GM18511 (cell line): Measurements from ENCODE around the gene OPRL1.
A peak's percentile ranks its signal among the peaks of the same experiment; 100 is the strongest.

Experiments used
- ATAC-seq: cut with Tn5 transposase; IDR thresholded peaks from one replicate; pipeline ENCODE4 v1.9.1; 2021; ENCODE audit warnings: mild to moderate bottlenecking, moderate library complexity; ENCODE audit not compliant: unreplicated experiment

OPRL1 gene

GRCh38 chr20:64080013-64080812 lies at the start of gene OPRL1:
Gene OPRL1, plus strand, starts transcription at chr20:64080082. Its CDS starts 12,639 bp downstream, at chr20:64092721.
- ATAC-seq: no peak

DNA sequence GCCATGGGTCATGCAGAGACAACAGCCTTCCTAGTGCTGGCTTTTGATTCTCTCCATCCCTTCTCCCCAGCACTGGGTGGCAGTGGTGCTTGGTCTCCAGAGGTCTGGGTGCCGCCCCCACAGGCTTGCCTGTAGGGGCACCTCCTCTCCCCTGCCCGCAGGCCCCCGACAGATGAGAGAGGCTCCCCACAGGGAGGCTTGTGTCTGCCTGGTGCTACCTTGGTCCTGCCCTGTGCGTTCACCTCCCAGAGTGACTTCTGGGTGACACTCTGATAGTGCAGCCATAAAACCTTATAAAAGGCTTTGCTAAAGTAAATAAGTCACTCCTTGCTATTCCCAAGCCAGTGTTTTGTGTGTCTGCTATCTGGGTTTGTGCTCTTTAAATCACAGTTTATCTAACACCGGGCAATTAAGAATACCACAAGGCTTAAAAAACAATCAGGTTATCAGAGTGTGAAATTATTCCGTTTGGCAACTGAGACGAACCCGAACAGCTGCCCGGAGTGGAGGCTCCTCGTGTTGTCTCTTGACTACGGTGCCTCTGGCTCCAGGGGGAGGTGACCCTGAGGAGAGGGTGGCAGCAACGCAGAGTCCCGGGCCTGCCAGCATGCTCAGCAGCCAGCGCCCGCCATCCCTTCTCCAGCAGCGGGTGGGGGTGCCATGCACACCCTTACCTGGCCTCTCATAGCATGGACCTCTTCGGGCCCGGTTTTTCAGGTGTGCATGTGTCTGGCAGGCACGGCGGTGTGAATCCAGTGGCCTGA lies 49.3 kb upstream of the OPRL1 start:
- no peak for ATAC-seq

DNA sequence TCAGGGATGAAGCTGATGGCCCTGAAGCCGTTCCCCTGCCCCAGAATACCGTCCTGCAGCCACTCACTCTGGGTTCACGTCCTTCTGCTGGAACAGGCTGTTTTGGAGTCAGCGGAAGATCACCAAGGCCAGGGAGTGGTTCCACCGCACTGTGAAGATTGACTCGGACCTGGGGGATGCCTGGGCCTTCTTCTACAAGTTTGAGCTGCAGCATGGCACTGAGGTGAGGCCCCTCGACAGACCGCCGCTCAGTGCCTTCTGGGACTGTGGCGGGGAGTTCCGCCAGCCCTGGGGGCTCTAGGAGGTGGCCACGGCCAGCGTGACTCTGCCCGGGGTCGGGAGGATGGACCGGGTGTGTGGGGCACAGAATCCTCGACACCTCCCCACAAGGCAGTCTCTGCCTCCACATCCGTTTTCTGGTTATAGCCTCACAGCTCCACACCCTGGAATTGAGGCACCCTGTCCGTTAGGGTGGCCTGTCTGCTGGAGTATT lies 48.0 kb upstream of the OPRL1 start:
- no peak for ATAC-seq

DNA sequence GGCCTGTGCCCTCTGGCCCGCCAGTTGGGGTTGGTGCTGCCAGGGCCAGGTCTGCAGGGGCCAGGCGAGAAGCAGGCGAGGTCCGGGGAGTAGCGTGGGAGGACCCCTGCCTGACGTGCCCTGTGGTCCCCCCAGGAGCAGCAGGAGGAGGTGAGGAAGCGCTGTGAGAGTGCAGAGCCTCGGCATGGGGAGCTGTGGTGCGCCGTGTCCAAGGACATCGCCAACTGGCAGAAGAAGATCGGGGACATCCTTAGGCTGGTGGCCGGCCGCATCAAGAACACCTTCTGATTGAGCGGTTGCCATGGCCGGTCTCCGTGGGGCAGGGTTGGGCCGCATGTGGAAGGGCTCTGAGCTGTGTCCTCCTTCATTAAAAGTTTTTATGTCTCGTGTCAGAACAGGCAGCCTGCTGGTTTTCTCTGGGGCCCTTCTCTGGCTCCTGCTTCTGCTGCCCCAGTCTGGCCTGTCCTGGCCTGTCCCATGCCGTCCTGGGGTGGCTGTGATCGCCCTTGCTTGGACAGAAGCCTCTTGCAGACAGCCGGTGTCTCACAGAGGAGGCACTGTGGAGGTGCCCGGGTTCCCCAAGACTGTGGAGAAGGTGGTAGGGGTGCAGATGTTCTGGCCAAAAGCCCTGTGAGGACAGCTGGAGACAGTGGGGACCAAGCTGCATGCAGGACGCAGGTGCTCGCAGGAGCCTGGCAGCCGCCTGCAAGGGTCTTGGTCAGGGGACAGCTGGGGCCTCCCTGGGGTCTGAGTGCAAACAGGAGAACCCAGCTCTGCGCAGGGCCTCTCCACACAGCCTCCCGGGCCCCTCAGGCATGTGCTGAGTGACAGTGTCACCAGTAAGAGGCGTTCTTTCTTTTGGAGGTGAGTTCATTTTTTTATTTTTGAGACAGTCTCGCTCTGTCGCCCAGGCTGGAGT lies 46.9 kb upstream of the OPRL1 start:
- ATAC-seq: no peak

GRCh38 chr20:64033981-64034493 lies 45.8 kb upstream of the OPRL1 start:
- ATAC-seq: no peak

- ATAC-seq: no peak
Measured at GRCh38 chr20:64035066-64035932, 44.6 kb upstream of the OPRL1 start.

DNA sequence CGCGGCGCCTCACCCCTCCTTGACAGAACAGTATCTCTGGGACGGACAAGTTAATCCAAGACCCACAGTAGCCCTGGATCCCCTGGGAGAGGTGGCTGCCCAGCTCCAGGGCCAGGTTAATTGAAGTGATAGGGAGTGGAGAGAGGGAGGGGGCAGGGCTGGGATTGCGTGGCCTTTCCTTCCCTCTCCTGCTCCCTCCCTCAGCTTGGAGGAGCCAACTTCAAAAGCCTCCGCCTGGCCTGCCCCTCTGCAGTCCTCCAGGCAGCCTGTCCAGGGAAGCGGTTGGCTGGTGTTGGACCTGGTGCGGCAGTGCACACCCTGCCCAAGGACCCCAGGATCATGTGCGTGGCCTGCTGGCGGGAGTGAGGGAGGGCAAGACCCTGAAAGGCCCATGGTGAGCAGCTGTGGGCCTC lies 43.9 kb upstream of the OPRL1 start, which contains the start of gene C20orf204:
Gene C20orf204 (plus strand): TSS at position 250 of the 413 bp plus-strand sequence. CDS start 142 bp downstream, at position 392.
- no peak for ATAC-seq

DNA sequence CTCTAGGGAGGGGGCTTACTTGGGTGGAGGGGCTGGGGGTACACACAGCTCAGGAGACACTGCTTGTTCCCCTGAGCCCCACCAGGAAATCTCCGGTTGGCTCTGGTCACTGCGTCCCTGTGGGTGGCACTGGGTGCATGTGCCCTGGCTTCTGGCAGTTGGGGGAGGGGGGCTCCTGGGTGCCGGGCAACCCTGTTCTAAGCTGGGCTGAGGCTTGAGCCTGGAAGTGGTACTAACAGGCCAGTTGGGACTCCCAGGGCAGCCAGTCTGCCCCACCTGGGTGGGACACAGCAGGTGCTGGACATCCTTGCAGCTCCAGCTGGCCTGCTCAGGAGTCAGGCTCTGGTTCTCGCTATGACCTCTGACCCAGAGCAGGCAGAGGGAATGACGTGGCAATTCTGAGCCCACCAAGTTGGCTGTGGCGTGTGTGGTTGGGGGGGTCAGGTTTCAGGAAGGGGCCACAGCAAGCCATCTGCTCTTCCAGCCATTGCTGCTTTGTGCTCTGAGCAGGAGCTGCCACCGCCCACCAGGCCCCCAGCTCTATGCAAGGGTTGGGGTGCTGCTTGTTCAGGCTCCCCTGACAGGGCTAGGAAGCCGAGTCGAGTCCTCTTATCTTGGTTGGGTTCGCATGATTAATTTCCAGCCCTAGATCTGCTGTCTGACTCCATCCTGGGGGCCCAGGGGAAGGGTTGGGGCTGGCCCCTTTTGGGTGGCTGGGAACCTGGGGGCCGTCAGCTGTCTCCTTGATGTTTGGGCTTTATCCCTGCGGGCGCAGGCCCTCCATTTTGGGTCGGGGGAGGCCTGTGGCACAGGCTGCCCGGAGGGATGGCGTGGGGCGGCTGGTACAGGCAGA lies 43.3 kb upstream of the OPRL1 start:
- ATAC-seq: no peak

DNA sequence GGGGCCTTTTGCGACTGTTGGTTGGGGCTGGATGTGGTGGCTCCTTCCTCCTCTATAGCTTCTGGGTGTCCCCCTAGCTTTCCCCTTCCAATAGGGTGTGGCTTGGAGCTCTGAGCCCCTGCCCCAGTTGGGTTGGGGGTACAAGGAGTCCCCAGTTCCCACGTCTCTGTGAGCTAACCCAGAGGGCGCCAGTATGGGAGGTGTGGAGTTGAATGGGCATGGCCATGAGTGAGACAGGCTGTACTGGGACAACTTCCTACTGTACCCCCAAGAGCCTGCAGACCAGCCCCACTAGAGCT lies 42.7 kb upstream of the OPRL1 start:
- ATAC-seq: no peak

DNA sequence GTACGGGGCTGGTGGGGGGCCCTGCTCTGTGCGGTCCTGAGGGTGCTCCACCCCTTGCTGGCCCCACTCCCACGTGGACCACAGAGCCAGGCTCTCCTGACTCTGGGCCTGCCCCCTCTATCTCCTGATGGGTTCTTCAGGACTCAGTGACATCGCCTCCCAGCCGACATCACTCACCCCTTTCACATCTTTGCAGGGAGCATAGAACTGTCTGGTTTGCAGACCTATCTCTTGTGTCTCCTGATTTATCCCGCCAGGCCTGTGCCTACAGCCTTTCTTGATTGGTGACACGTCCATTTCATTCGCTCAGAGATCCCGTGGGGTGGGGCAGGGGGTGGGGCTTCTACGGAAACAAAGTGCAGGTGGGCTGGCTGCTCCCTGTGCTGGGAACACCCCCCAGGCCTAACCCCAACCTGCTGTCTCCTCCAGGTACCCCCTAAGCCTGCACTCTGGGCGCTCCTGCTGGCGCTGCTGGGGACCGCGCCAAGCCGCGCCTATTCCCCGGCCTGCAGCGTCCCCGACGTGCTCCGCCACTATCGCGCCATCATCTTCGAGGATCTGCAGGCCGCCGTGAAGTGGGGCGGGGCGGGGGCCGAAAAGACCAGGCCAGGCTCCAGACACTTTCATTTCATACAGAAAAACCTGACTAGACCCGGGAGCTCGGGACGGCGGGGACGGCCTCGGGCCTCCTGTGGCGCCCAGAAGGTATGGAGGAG lies 42.2 kb upstream of the OPRL1 start:
- no peak for ATAC-seq

DNA sequence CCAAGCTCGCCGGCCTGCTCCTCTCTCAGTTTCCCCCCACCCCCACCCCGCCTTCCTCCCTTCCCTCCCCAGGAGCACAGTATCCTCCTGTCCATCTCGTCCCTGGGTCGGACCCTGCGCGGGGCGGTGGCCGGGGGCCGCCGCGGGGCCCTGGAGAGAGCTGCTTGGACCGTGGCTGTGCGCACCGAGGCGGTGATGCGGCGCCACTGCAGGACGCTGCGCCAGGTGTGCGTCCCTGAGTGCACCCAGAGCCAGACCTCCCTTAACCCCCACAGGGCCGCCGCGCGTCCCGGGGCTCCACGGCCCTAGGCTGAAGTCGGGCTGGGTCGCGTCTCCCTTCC lies 41.7 kb upstream of the OPRL1 start:
- ATAC-seq: peak; percentile 34

DNA sequence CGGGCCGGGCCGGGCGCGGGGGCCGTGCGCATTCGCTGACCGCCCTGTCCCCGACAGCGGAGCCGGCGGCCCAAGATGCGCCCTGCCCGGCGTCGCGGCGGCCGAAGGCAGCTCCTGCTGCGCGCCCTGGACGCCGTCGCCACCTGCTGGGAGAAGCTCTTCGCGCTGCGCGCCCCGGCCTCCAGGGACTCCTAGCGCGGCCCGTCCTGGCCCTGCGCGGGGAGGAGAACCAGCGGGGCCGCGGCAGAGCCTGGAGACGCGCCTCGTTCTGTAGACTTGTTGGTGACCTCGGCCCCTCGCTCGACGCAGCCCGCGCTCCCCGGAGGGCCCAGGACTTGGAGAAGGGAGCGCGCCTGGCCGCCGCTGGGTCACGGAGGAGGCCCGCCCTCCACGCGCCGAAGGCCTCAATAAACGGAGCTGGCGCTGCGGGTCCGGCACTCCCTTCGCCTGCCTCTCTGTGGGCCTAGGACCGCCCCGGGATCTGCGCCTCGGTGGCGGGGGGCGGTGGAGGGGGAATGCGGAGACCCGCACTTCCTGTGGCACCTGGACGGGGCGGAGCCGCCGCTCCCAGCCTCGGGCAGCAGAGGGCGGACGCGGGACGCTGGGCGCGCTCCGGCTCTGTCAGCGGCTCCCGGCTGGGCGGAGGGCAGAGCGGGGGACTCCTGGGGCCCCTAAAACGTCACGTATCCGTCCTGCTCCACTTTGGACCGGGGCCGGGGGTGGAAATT lies 41.2 kb upstream of the OPRL1 start:
- ATAC-seq: peak; percentile 51

DNA sequence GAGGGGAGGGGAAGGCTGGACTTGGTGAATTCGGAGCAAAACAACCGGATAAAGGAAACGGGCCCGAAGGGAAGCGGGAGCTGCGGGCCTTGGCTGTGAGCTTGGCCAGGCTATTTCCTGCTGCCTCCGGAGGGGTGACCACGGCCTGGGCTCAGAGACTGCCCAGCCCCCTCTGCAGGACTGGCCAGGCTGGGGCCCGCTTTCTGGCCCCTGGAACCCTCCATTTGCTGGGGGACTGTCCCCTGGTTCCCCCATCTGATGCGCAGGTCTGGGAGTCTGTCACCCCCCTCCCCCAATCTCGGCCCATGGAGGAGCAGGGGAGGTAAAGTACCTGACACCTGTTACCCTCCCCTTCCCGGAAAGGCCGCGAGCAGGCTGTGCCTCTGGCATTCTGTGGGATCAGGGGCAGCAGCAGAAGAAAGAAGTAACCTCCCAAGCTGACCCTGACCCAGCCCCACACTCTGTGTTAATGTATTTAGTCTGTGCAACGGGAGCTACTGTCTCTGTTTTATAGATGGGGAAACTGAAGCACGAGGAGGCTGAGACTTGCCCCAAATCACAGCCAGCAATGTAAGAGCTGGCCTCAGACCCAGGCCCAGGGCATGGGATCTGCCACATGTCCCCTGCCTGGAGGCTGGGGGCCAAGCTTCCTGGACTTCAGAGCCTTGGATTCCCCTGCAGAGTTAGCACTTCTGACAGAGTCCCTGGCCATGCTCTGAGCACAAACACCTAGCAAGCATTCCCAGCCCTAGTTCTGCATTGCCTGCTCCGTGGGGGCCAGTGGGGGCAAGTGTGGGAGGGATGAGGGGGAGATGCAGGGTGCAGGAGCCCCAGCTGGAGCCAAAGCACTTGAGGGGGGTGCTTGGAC lies 40.4 kb upstream of the OPRL1 start:
- ATAC-seq: no peak

DNA sequence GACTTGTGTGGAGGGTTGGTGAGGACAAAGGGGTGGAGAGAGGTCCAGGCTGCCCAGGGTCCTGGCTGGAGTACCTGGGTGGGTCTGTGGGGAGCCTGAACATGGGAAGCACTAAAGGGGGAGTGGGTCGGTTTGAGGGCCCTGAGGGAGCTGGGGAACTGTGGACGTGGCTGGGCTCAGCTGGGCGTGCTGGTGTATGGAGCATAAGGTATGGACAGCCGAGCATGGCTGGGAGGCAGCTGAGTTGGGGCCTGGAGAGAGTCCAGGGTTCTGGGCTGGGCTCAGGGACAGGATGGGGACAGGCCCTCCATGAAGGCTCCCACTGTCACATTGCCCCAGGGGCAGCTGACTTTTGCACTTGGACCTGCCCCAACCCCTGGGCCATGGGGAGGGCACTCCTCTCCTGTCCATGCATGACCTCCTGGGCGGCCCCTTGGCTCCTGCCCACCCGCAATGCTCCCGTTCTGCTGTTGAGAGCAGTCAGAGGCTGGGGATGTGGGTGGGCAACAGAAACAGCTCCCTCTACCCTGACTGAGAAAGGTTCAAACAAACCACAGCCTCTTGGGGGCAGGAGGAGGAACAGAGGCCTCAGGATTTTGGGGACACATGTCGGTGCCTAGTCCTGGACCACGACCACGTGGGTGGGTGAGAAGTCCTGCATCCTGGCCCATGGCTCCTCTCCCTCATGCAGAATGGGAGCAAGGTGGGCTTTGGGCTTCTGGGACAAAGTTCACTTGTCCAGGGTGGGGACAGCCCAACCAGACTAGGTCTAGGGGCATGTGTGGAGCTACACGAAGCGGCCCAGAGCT lies 39.4 kb upstream of the OPRL1 start:
- ATAC-seq: no peak

DNA sequence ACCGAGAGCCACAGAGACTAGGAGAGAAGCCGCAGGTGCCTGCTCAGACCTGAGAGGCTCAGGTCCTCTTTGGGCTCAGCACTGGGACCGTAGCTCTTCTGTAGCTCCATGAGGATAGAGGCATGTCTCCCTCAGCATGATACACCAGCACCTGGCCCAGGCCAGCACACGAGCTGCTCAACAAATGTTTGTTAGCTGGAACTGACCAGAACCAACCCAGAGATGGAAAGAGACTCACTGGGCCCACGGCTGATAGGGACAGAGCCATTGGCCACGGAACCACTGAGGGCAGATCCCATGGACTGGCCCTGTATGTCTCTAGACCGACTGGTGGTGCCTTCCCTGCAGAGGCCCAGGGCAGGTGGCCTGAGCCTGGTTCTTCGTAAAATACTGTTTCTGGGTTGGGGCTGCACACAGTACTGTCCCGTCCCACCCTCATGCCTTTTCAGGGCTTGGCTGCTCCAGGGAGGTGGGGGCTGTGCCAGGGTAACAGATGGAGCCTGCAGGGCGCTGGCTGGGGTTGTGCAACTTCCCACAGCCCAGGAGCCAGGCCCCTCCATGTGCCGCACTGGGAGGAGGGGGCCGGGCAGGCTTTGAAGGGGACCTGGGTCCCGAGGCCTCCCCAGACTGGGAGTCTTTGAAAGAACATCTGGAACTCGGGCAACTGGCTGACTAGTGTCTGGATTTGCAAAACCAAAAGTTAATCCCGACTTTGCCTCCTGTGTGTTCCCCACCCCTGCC lies 38.7 kb upstream of the OPRL1 start:
- ATAC-seq: no peak

- no peak for ATAC-seq
Measured at GRCh38 chr20:64041781-64042053, 38.2 kb upstream of the OPRL1 start.
